Smooth muscle cell (in vitro differentiated cells): ENCODE data around the gene NAA35. TPM values are rescaled to one million over a fixed set of nuclear protein-coding genes. Genes with fewer than 3 reads are reported as not detected.

Experiments used
- DNase-seq: peaks from one replicate; lab custom pipeline; 2025; ENCODE audit not compliant: unreplicated experiment; lab: John Stamatoyannopoulos, UW
- H2AFZ ChIP-seq: fragments of 200-600 bp; sonication (generic); 2 replicates; pipeline ENCODE4 v1.6.0; 2016; ENCODE audit warnings: antibody characterized with exemption, low read depth, mild to moderate bottlenecking
- H3F3A ChIP-seq: fragments of 200-600 bp; sonication (generic); 2 replicates; pipeline ENCODE4 v1.6.0; 2017; ENCODE audit warnings: antibody characterized with exemption, low read depth
- H3K27ac ChIP-seq: fragments of 200-600 bp; sonication (generic); 2 replicates; pipeline ENCODE4 v1.5.1; 2016; ENCODE audit warnings: low read depth, mild to moderate bottlenecking
- H3K27me3 ChIP-seq: fragments of 200-600 bp; sonication (generic); 2 replicates; pipeline ENCODE4 v1.6.1; 2016; ENCODE audit warnings: low read depth, mild to moderate bottlenecking
- H3K36me3 ChIP-seq: fragments of 200-600 bp; sonication (generic); 2 replicates; pipeline ENCODE4 v1.5.1; 2016; ENCODE audit warnings: low read depth
- H3K4me1 ChIP-seq: fragments of 200-600 bp; sonication (generic); 2 replicates; pipeline ENCODE4 v1.5.1; 2016; ENCODE audit warnings: low read depth
- H3K4me2 ChIP-seq: fragments of 200-600 bp; sonication (generic); 2 replicates; pipeline ENCODE4 v1.6.0; 2016; ENCODE audit warnings: mild to moderate bottlenecking
- H3K4me3 ChIP-seq: fragments of 200-600 bp; sonication (generic); 2 replicates; pipeline ENCODE4 v1.5.1; 2016; ENCODE audit warnings: mild to moderate bottlenecking
- H3K79me2 ChIP-seq: fragments of 200-600 bp; sonication (generic); 2 replicates; pipeline ENCODE4 v1.6.0; 2016; ENCODE audit warnings: low read depth, mild to moderate bottlenecking
- H3K9ac ChIP-seq: fragments of 200-600 bp; sonication (generic); 2 replicates; pipeline ENCODE4 v1.6.0; 2016; ENCODE audit warnings: low read depth
- H3K9me3 ChIP-seq: fragments of 200-600 bp; sonication (generic); replicated peaks from 2 replicates; pipeline ENCODE4 v1.5.1; 2016; ENCODE audit warnings: low read depth
- H4K20me1 ChIP-seq: fragments of 200-600 bp; sonication (generic); 2 replicates; pipeline ENCODE4 v1.6.0; 2016; ENCODE audit warnings: low read depth
- WGBS: methylation state at CpG from one replicate; pipeline ENCODE4 v1.1.7; 2016; ENCODE audit warnings: low lambda C conversion rate; 5-methylcytosine and 5-hydroxymethylcytosine counted together
- polyA plus RNA-seq: library from polyadenylated mRNA; unstranded; fragments of >200 nt; fragmentation: Nextera tagmentation; extraction: Ambion mirVana; gene quantifications from 2 replicates; pipeline ENCODE4 v1.2.1, GENCODE V29; 2016
- total RNA-seq: library from RNA; depleted of rRNA; stranded (reverse); fragments of >200 nt; gene quantifications from 2 replicates; pipeline ENCODE4 v1.2.3, GENCODE V29; 2014
- TF ChIP-seq, protein P1 (sequence below): fragments of 200-600 bp; sonication (generic); IDR thresholded peaks from 2 replicates; pipeline ENCODE4 v1.5.1; 2017; ENCODE audit warnings: borderline replicate concordance, mild to moderate bottlenecking, antibody characterized with exemption; ENCODE audit not compliant: insufficient read depth, poor library complexity, severe bottlenecking

Gene NAA35
- total and polyA plus RNA-seq, 2 experiments from 2014 or later, result 14.9 to 26.4 TPM

GRCh38 chr9:85904975-85905374 lies 36.0 kb upstream of the NAA35 start:
- Histone ChIP-seq H3K79me2 (no peaks in the 10 kb centered on the region), H3K27ac (no peak overlapping the region), H3F3A (no peaks in the 10 kb centered on the region), H3K36me3 (no peaks in the 10 kb centered on the region), H3K4me1 (no peaks in the 10 kb centered on the region), H3K9ac (no peak overlapping the region), H3K4me2 (no peak overlapping the region), H4K20me1 (no peaks in the 10 kb centered on the region), H2AFZ (no peak overlapping the region), H3K4me3 (no peak overlapping the region), H3K9me3 (no peaks in the 10 kb centered on the region), H3K27me3 (no peaks in the 10 kb centered on the region)
- WGBS, result 97% methylated on average over 2 of the region's 2 CpGs
- TF ChIP-seq, protein P1, sequence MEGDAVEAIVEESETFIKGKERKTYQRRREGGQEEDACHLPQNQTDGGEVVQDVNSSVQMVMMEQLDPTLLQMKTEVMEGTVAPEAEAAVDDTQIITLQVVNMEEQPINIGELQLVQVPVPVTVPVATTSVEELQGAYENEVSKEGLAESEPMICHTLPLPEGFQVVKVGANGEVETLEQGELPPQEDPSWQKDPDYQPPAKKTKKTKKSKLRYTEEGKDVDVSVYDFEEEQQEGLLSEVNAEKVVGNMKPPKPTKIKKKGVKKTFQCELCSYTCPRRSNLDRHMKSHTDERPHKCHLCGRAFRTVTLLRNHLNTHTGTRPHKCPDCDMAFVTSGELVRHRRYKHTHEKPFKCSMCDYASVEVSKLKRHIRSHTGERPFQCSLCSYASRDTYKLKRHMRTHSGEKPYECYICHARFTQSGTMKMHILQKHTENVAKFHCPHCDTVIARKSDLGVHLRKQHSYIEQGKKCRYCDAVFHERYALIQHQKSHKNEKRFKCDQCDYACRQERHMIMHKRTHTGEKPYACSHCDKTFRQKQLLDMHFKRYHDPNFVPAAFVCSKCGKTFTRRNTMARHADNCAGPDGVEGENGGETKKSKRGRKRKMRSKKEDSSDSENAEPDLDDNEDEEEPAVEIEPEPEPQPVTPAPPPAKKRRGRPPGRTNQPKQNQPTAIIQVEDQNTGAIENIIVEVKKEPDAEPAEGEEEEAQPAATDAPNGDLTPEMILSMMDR, result no peak
- no peak for DNase-seq

DNA sequence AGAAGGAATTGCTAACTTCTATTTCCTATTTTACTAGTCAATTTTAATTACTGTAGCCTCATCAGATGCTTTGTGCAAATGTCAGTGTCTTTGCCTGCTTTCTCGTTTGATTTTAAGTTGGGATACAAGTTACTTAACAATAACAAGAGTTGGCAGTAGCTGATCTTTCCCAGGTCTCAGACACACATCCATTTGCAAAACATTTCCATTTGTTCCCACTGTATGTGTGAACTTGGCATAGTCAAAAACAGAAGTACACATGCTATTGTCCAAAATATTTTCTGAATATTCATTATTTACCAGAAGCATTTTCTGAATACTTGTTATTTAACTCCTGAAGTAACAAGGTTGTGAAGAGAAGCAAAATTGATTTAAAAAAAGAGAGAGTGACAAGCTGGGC lies 35.0 kb upstream of the NAA35 start:
- H3K9me3 ChIP-seq, result no peaks in the 10 kb centered on the region
- no peaks in the 10 kb centered on the region for H3K4me1 ChIP-seq
- no peak for DNase-seq
- H2AFZ ChIP-seq, result no peak overlapping the region
- WGBS, result 76% methylated on average over 1 of the region's 1 CpG
- no peak overlapping the region for H3K9ac ChIP-seq
- H4K20me1 ChIP-seq, result no peaks in the 10 kb centered on the region
- H3K27me3 ChIP-seq, result no peaks in the 10 kb centered on the region
- no peak overlapping the region for H3K27ac ChIP-seq
- H3K4me2 ChIP-seq, result no peak overlapping the region
- no peaks in the 10 kb centered on the region for H3K79me2 ChIP-seq
- no peaks in the 10 kb centered on the region for H3K36me3 ChIP-seq
- H3F3A ChIP-seq, result no peaks in the 10 kb centered on the region
- TF ChIP-seq, protein P1, result no peak
- H3K4me3 ChIP-seq, result no peak overlapping the region

DNA sequence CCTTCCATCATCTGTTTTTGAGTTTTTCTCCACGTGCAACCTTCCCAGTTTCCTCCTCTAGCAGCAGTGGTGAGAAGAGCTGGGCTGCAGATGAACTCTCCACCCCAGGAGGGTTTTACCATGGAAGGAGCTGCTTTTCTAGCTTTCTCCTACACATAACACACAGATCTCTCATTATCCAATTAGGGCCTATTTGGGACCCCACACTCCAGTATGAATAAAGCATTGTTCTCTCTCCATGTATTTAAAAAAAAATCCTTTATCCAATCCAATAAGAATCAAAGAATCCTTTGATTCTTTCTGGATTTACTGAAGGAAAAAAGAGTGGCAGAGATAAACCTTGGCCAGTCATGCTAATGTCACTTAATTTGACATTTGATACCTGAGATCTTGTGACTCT lies 31.6 kb upstream of the NAA35 start:
- no peak overlapping the region for H2AFZ ChIP-seq
- no peaks in the 10 kb centered on the region for H3K9me3 ChIP-seq
- no peaks in the 10 kb centered on the region for H3K27me3 ChIP-seq
- H3K27ac ChIP-seq, result no peak overlapping the region
- H3K79me2 ChIP-seq, result no peaks in the 10 kb centered on the region
- H3K4me2 ChIP-seq, result no peak overlapping the region
- no peak overlapping the region for H3K9ac ChIP-seq
- TF ChIP-seq, protein P1, result no peak
- H3K4me3 ChIP-seq, result no peak overlapping the region
- no peaks in the 10 kb centered on the region for H4K20me1 ChIP-seq
- H3K4me1 ChIP-seq, result no peaks in the 10 kb centered on the region
- H3K36me3 ChIP-seq, result no peaks in the 10 kb centered on the region
- 68% methylated on average over 1 of the region's 1 CpG for WGBS
- H3F3A ChIP-seq, result no peaks in the 10 kb centered on the region
- no peak for DNase-seq

- no peaks in the 10 kb centered on the region for H3K4me1 ChIP-seq
- no peaks in the 10 kb centered on the region for H3K9me3 ChIP-seq
- no peak overlapping the region for H3K4me2 ChIP-seq
- H4K20me1 ChIP-seq, result no peaks in the 10 kb centered on the region
- no peak for DNase-seq
- H3K27me3 ChIP-seq, result no peaks in the 10 kb centered on the region
- peak overlapping the region; percentile 13 for H2AFZ ChIP-seq
- no peaks in the 10 kb centered on the region for H3F3A ChIP-seq
- H3K27ac ChIP-seq, result no peak overlapping the region
- no peaks in the 10 kb centered on the region for H3K79me2 ChIP-seq
- TF ChIP-seq, protein P1, result no peak
- H3K36me3 ChIP-seq, result no peaks in the 10 kb centered on the region
- no peak overlapping the region for H3K4me3 ChIP-seq
- no peak overlapping the region for H3K9ac ChIP-seq
Measured at GRCh38 chr9:85914108-85914507, 26.8 kb upstream of the NAA35 start.
